ENCODE measurements around the gene UBR7.

GRCh38 chr14:93171376-93171775, 35.7 kb upstream of the UBR7 start:
- TF ChIP-seq CTCF (IDR thresholded peaks at IDR 0.05; ENCODE audit: low read length) (no peak), EZH2 (optimal IDR thresholded peaks at IDR 0.05; ENCODE audit: low read depth, low read length) (no peak), EZH2phosphoT487 (IDR thresholded peaks at IDR 0.05; ENCODE audit: low read length) (no peak)

Measured in MM.1S (cell line).